H9 (cell line): ENCODE measurements around the gene RNASE7. TPM values are rescaled to one million over a fixed set of nuclear protein-coding genes. Genes with fewer than 3 reads are reported as not detected.

Experiments used
- DNase-seq: peaks from one replicate; pipeline ENCODE4 v3.0.0-alpha.2; 2017
- H2AFZ ChIP-seq: one replicate; pipeline ENCODE4 v1.6.1; 2013; ENCODE audit warnings: mild to moderate bottlenecking, low read length, control low read depth, moderate library complexity
- H2AK5ac ChIP-seq: 2 replicates; pipeline ENCODE4 v1.6.1; 2013; ENCODE audit warnings: low read length, control low read depth, mixed read lengths; ENCODE audit not compliant: insufficient read length
- H2BK120ac ChIP-seq: one replicate; pipeline ENCODE4 v1.6.1; 2013; ENCODE audit warnings: low read depth, mild to moderate bottlenecking, low read length, control low read depth, inconsistent platforms; ENCODE audit not compliant: poor library complexity, severe bottlenecking
- H2BK12ac ChIP-seq: 2 replicates; pipeline ENCODE4 v1.6.1; 2013; ENCODE audit warnings: low read length, control low read depth, mixed read lengths, low read depth; ENCODE audit not compliant: insufficient read length
- H2BK15ac ChIP-seq: 2 replicates; pipeline ENCODE4 v1.6.1; 2013; ENCODE audit warnings: low read depth, low read length, control low read depth
- H2BK20ac ChIP-seq: one replicate; pipeline ENCODE4 v1.6.1; 2013; ENCODE audit warnings: low read depth, mild to moderate bottlenecking, low read length, control low read depth, inconsistent platforms; ENCODE audit not compliant: poor library complexity, severe bottlenecking
- H2BK5ac ChIP-seq: 2 replicates; pipeline ENCODE4 v1.6.1; 2013; ENCODE audit warnings: low read length, control low read depth, mixed read lengths; ENCODE audit not compliant: insufficient read length
- H3K14ac ChIP-seq: 2 replicates; pipeline ENCODE4 v1.6.1; 2013; ENCODE audit warnings: low read length, control low read depth; ENCODE audit not compliant: insufficient read depth
- H3K18ac ChIP-seq: 2 replicates; pipeline ENCODE4 v1.6.1; 2013; ENCODE audit warnings: low read depth, mild to moderate bottlenecking, mixed read lengths, low read length, control low read depth; ENCODE audit not compliant: insufficient read length
- H3K23ac ChIP-seq: 2 replicates; pipeline ENCODE4 v1.6.1; 2013; ENCODE audit warnings: low read length, control low read depth, mixed read lengths, low read depth; ENCODE audit not compliant: insufficient read length
- H3K23me2 ChIP-seq: 2 replicates; pipeline ENCODE4 v1.6.1; 2013; ENCODE audit warnings: low read depth, mild to moderate bottlenecking, mixed read lengths, low read length, control low read depth; ENCODE audit not compliant: insufficient read length, poor library complexity, severe bottlenecking
- H3K27ac ChIP-seq: 2 replicates; pipeline ENCODE4 v1.5.1; 2013; ENCODE audit warnings: low read length, control low read depth, mixed read lengths, low read depth; ENCODE audit not compliant: insufficient read length
- H3K27me3 ChIP-seq: 2 replicates; pipeline ENCODE4 v1.6.1; 2013; ENCODE audit warnings: low read length, control low read depth, inconsistent platforms; ENCODE audit not compliant: insufficient read depth
- H3K4ac ChIP-seq: 2 replicates; pipeline ENCODE4 v1.6.1; 2013; ENCODE audit warnings: low read depth, mild to moderate bottlenecking, control low read depth, inconsistent platforms, low read length, moderate library complexity
- H3K4me1 ChIP-seq: 2 replicates; pipeline ENCODE4 v1.6.1; 2013; ENCODE audit warnings: low read length, control low read depth, inconsistent platforms; ENCODE audit not compliant: insufficient read depth
- H3K4me2 ChIP-seq: 2 replicates; pipeline ENCODE4 v1.6.1; 2013; ENCODE audit warnings: low read length, control low read depth, mixed read lengths; ENCODE audit not compliant: insufficient read length, insufficient read depth
- H3K56ac ChIP-seq: 2 replicates; pipeline ENCODE4 v1.6.1; 2013; ENCODE audit warnings: low read depth, mild to moderate bottlenecking, mixed read lengths, low read length, control low read depth; ENCODE audit not compliant: insufficient read length
- H3K79me1 ChIP-seq: 2 replicates; pipeline ENCODE4 v1.6.1; 2013; ENCODE audit warnings: low read depth, mild to moderate bottlenecking, moderate library complexity, low read length, control low read depth, inconsistent platforms; ENCODE audit not compliant: insufficient read depth, poor library complexity, severe bottlenecking
- H3K79me2 ChIP-seq: 2 replicates; pipeline ENCODE4 v1.6.1; 2013; ENCODE audit warnings: low read length, control low read depth, inconsistent platforms; ENCODE audit not compliant: insufficient read depth
- H3K9ac ChIP-seq: 2 replicates; pipeline ENCODE4 v1.6.1; 2013; ENCODE audit warnings: low read length, control low read depth, mixed read lengths; ENCODE audit not compliant: insufficient read length; ENCODE audit errors: extremely low read depth
- H3K9me3 ChIP-seq: one replicate; pipeline ENCODE4 v1.6.1; 2013; ENCODE audit warnings: low read depth, low read length, inconsistent platforms; ENCODE audit not compliant: control insufficient read depth
- H3T11ph ChIP-seq: one replicate; pipeline ENCODE4 v1.6.1; 2013; ENCODE audit warnings: mild to moderate bottlenecking, low read length, control low read depth, inconsistent platforms
- H4K20me1 ChIP-seq: one replicate; pipeline ENCODE4 v1.6.1; 2013; ENCODE audit not compliant: control insufficient read depth, insufficient read length, insufficient read depth
- H4K5ac ChIP-seq: 2 replicates; pipeline ENCODE4 v1.6.1; 2013; ENCODE audit warnings: low read depth, mild to moderate bottlenecking, mixed read lengths, low read length, control low read depth; ENCODE audit not compliant: insufficient read length
- H4K8ac ChIP-seq: replicated peaks from 2 replicates; pipeline ENCODE4 v1.6.1; 2013; ENCODE audit warnings: low read length, control low read depth, mixed read lengths, low read depth; ENCODE audit not compliant: insufficient read length
- H4K91ac ChIP-seq: 2 replicates; pipeline ENCODE4 v1.6.1; 2013; ENCODE audit warnings: low read depth, mild to moderate bottlenecking, moderate library complexity, mixed read lengths, low read length, control low read depth; ENCODE audit not compliant: insufficient read length
- H3K27ac Mint-ChIP-seq, 3 experiments: 2 replicates in 2 of 3; 3 replicates in 1 of 3; pipeline ENCODE4 v1.8.0; 2020 to 2021; ENCODE audit warnings: mixed read lengths in 3 of 3, mild to moderate bottlenecking in 1 of 3, moderate library complexity in 1 of 3
- H3K27me3 Mint-ChIP-seq: 2 replicates; pipeline ENCODE4 v1.8.0; 2021; ENCODE audit warnings: low read depth, mild to moderate bottlenecking, moderate library complexity, mixed read lengths
- H3K36me3 Mint-ChIP-seq, 3 experiments: 2 replicates in 2 of 3; 3 replicates in 1 of 3; pipeline ENCODE4 v1.8.0; 2020 to 2021; ENCODE audit warnings: low read depth in 3 of 3, mixed read lengths in 3 of 3; ENCODE audit not compliant: insufficient read depth in 1 of 3
- H3K4me1 Mint-ChIP-seq, 2 experiments: 2 replicates each; pipeline ENCODE4 v1.8.0; 2020; ENCODE audit warnings: mixed read lengths in 2 of 2
- H3K4me3 Mint-ChIP-seq, 2 experiments: 2 replicates in 1 of 2; 3 replicates in 1 of 2; pipeline ENCODE4 v1.8.0; 2020 to 2021; ENCODE audit warnings: mild to moderate bottlenecking in 2 of 2, mixed read lengths in 2 of 2, moderate library complexity in 1 of 2
- H3K9me3 Mint-ChIP-seq, 2 experiments: 2 replicates in 1 of 2; 3 replicates in 1 of 2; pipeline ENCODE4 v1.8.0; 2020; ENCODE audit warnings: mild to moderate bottlenecking in 2 of 2, mixed read lengths in 2 of 2, moderate library complexity in 1 of 2
- WGBS: extraction: QIAGEN DNeasy Blood & Tissue Kit; methylation state at CpG from one replicate; pipeline ENCODE4 v1.1.7; 2013; ENCODE audit warnings: missing lambda C conversion rate, low lambda C conversion rate, mixed read lengths; ENCODE audit not compliant: insufficient read length; ENCODE audit errors: extremely low coverage; 5-methylcytosine and 5-hydroxymethylcytosine counted together
- total RNA-seq: library from RNA; stranded (reverse); gene quantifications from 2 replicates; pipeline ENCODE4 v1.2.1, GENCODE V29; 2021
- TF ChIP-seq, protein P1 (sequence below): fragments of 200-600 bp; sonication (generic); conservative IDR thresholded peaks from 3 replicates; pipeline ENCODE4 v1.8.0; 2021; ENCODE audit warnings: antibody characterized with exemption, mild to moderate bottlenecking

The RNASE7 gene
- total RNA-seq, 1 experiment from 2014 or later: not detected

DNA sequence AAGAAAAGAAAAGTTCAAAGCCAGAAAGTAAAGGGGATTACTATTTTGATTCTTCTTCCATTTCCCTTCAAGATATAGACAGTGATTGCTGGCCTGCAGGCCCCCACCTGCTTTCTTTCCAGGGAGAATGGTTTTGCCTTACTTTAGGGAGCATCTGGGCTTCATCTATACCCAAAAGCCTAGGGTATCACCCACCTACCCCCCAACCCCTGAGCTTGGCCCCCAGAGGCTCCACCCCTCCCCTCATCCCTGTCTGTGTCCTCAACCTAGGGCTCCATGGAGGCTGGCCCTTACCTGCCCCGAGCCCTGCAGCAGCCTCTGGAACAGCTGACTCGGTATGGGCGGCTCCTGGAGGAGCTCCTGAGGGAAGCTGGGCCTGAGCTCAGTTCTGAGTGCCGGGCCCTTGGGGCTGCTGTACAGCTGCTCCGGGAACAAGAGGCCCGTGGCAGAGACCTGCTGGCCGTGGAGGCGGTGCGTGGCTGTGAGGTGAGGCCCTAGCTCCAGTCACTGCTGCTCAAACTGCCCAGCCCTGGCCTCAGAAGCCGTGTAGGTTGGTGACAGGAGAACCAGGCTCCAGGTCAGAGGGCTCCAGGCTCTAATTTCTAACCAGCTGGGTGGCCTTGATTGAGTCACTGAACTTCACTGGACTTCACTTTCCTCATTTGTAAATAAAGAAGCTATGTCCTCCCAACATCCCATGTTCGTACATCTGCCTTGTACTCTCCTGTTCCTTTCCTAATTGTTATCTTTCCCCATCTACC is 41.6 kb downstream of the RNASE7 start:
- Mint-ChIP-seq H3K27me3 (no peaks in the 10 kb centered on the region), H3K27ac (no peak overlapping the region), H3K4me1 (peaks cover 14% of the 10 kb centered on the region in 2 experiments), H3K9me3 (no peaks in the 10 kb centered on the region; a peak in 1 of 5 replicates), H3K4me3 (no peak overlapping the region; a peak in 1 of 5 replicates), H3K36me3 (peaks cover 54 to 94% (median 82%) of the 10 kb centered on the region in 3 experiments)
- Histone ChIP-seq H3K9ac (no peak overlapping the region), H2BK20ac (no peak overlapping the region), H3K4ac (no peak overlapping the region), H3K79me2 (no peaks in the 10 kb centered on the region), H3K56ac (no peak overlapping the region), H4K91ac (no peak overlapping the region), H3K14ac (no peak overlapping the region), H2BK5ac (no peak overlapping the region), H3K9me3 (no peaks in the 10 kb centered on the region), H3K23ac (no peak overlapping the region), H3K18ac (no peak overlapping the region), H3K27ac (no peak overlapping the region), H3T11ph (no peak overlapping the region), H3K4me1 (no peaks in the 10 kb centered on the region; the same call in 1 of the 2 replicates), H3K23me2 (no peaks in the 10 kb centered on the region), H3K79me1 (no peaks in the 10 kb centered on the region), H2AK5ac (no peak overlapping the region), H2AFZ (no peak overlapping the region), H3K4me2 (no peak overlapping the region), H2BK15ac (no peak overlapping the region), H4K5ac (no peak overlapping the region), H2BK12ac (no peak overlapping the region), H3K27me3 (no peaks in the 10 kb centered on the region), H2BK120ac (no peak overlapping the region), H4K20me1 (no peaks in the 10 kb centered on the region), H4K8ac (no peak overlapping the region)
- TF ChIP-seq, protein P1, sequence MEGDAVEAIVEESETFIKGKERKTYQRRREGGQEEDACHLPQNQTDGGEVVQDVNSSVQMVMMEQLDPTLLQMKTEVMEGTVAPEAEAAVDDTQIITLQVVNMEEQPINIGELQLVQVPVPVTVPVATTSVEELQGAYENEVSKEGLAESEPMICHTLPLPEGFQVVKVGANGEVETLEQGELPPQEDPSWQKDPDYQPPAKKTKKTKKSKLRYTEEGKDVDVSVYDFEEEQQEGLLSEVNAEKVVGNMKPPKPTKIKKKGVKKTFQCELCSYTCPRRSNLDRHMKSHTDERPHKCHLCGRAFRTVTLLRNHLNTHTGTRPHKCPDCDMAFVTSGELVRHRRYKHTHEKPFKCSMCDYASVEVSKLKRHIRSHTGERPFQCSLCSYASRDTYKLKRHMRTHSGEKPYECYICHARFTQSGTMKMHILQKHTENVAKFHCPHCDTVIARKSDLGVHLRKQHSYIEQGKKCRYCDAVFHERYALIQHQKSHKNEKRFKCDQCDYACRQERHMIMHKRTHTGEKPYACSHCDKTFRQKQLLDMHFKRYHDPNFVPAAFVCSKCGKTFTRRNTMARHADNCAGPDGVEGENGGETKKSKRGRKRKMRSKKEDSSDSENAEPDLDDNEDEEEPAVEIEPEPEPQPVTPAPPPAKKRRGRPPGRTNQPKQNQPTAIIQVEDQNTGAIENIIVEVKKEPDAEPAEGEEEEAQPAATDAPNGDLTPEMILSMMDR: no peak
- no CpG with 5 or more reads among the region's 11 CpGs for WGBS
- DNase-seq: no peak
